Brain pericyte (primary cell): ENCODE results near the gene NUP98.
"Not testable (repeated sequence)": the region's sequence is repeated elsewhere in the genome, so short reads cannot be mapped to it uniquely, and the experiment has no call there.

Experiments
- DNase-seq: peaks from one replicate; pipeline ENCODE4 v3.0.0-alpha.2; 2012; ENCODE audit warnings: low read depth, low spot score

Gene NUP98

DNA sequence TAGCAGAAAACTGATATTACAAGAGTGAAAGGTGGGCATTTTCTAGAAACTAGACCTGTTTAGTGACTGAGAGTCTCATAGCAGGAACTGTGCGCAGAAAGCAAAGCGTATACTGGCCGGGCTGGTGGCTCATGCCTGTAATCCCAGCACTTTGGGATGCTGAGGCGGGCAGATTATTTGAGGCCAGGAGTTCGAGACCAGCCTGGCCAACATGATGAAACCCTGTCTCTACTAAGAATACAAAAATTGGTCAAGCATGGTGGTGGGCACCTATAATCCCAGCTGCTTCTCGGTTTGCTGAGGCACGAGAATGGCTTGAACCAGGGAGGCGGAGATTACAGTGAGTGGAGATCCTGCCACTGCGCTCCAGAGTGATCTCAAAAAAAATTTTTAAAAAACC, 1.8 kb upstream of the NUP98 start:
- DNase-seq, result no peak

DNA sequence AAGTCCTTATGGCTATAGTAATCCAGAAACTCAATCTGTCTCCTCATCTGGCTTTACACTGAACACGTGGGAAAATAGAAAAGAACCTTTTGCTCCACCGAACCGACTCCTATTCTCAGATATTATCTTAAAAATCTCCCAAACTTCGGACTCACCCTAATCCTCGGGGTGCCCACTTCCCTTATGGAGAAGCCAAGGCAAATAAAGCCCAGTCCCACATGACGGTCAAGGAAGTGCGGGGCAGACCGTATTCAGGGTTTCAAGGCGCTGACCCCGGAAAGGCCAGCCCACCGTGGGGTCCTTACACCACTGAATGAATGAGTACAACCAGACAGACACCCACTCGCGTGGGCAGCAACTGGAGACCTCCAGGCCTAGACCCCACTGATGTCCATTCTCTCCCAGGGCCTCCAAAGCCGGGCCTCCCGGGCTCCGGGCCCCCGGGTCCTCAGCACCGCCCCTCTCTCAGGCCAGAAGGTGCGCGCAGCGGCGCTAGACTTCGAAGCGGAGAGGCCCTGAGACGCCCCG, 489 bp downstream of the NUP98 start:
- no peak for DNase-seq

GRCh38 chr11:3796346-3796745, 1.0 kb downstream of the NUP98 start:
- no peak for DNase-seq

GRCh38 chr11:3796002-3796311, 1.4 kb downstream of the NUP98 start:
- no peak for DNase-seq

DNA sequence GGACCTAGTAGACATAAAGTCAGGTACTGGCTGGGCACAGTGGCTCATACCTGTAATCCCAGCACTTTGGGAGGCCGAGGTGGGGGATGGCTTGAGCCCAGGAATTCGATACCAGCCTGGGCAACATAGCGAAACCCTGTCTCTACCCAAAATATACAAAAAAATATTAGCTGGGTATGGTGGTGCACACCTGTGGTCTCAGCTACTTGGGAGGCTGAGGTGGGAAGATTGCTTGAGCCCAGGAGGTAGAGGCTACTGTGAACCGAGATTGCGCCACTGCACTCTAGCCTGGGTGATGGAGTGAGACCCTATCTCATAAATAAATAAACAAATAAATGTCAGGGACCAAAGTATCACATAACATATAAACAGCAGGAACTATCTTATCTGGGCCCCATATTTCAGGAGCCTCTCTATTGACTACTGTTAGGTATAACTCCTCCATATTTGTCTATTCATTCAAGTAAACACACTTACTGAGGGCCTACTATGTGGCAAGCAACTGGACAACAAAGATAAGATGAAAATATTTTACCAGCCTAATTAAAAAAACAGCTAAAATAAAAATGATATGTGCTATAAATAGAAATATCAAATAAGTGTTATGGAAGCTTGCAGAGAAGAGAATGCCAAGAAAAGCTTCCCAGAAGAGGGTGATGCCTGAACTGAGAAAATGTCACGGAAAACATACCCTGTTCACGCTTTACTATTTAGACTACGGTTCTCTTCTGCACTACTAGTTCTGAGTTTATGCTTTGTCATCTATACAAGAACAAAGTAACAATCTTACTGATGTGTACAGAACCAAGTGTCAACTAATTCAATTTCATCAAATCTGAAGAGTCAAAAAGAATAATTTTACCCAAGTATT, 2.0 kb downstream of the NUP98 start:
- no peak for DNase-seq

DNA sequence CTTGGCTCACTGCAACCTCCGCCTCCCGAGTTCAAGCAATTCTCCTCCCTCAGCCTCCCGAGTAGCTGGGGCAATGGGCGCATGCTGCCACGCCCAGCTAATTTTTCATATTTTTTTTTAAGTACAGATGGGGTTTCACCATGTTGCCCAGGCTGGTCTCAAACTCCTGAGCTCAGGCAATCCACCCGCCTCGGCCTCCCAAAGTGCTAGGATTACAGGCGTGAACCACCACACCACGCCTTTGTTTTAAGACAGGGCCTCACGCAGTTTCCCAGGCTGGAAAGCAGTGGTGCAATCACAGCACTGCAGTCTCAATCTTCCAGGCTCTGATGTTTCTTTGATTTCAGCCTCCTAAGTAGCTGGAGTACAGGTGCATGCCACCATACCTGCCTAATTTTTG, 3.0 kb downstream of the NUP98 start:
- not testable (repeated sequence) for DNase-seq

GRCh38 chr11:3786781-3787428, 10.4 kb downstream of the NUP98 start:
- no peak for DNase-seq

DNA sequence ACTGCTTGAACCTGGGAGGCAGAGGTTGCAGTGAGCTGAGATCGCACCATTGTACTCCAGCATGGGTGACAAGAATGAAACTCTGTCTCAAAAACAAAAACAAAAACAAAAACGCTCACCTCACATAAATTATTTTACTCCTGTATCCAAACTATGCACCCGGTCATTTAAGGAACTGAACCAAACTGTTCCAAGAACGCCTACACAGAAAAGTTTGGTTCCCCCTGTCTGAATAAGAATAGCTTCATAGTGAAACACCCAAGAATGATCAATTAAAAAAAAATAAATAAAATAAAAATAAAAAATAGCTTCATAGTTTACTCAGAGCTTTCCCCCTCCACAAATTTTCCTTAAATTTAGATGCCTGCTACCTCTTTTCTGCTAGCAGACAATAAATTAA, 13.7 kb downstream of the NUP98 start:
- DNase-seq, result no peak

GRCh38 chr11:3782963-3783362, 14.4 kb downstream of the NUP98 start:
- no peak for DNase-seq

DNA sequence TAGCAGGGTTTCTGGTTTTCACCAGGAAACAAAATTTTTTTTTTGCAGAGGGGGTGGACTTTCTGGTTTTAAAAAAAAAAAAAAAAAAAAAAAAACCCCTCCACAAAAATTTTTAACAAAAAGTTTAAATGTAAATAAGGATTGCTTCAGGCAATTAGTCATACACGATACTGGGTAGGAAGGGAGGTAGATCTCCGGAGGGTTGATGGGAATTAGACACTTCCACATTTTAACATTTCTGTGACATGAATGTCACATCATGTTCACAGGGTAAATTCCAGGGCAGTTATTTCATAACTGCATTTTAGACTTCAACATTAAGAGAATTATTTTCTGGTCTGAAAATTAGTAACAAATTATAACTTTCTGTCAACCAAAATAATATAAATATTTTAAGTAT, 15.9 kb downstream of the NUP98 start:
- DNase-seq, result no peak

- no peak for DNase-seq
Observed at GRCh38 chr11:3775736-3776406, 21.5 kb downstream of the NUP98 start.

DNA sequence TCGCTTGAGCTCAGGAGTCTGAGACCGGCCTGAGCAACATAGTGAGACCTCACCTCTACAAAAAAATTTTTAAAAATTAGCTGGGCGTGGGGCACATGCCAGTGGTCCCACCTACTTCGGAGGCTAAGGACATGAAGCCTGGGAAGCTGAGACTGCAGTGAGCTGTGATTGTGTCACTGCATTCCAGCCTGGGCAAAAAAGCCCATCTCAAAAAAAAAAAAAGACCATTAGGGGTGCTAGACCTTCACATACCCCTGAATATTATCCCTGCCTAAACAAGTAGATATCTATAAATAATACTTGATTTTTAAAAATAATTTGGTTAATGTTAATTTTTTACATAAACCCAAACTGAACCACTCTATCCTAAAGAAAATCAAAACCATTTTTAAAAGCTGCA, 24.2 kb downstream of the NUP98 start:
- DNase-seq, result no peak

DNA sequence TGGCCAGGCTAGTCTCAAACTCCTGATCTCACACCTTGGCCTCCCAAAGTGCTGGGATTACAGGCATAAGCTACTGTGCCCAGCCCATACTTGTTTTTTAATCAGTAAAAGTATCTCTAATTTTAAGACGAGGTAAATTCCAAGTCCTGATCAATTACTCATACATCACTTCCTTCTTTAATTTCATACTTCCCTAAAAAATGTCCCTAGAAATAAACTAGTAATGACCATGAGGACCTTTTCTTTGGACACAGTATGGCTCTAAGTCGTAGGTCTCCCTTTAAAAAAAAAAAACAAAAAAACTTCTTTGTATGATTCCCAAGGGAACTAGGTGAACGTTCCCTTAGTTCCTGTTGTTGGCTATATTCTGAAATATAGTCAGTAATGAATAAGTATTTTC, 29.8 kb downstream of the NUP98 start:
- no peak for DNase-seq

DNA sequence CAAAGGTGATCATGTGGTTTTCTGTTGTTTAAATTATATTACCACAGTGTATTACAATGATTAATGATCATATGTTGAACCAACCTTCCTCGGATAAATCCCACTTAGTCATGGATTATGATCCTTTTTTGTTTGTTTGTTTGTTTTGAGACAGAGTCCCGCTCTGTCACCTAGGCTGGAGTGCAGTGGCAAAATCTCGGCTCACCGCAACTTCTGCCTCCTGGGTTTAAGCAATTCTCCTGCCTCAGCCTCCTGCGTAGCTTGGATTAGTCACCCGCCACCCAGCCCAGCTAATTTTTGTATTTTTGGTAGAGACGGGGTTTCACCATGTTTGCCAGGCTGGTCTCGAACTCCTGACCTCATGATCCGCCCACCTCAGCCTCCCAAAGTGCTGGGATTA, 30.5 kb downstream of the NUP98 start:
- DNase-seq, result not testable (repeated sequence)

GRCh38 chr11:3764266-3764665, 33.1 kb downstream of the NUP98 start:
- DNase-seq, result no peak

DNA sequence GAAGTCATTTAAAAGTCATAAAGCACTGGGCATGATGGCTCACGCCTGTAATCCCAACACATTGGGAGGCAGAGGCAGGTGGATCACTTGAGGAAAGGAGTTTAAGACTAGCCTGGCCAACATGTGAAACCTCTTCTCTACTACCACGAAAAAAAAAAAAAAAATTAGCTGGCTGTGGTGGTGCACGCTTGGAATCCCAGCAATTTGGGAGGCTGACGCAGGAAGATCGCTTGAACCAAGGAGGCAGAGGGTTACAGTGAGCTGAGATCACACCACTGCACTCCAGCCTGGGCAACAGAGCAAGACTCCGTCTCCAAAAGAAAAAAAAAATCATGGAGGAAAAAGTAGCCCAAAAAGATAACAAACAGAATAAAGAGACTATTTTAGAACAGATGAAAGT, 42.2 kb downstream of the NUP98 start:
- DNase-seq, result no peak

- DNase-seq, result no peak
Observed at GRCh38 chr11:3753110-3753509, 44.2 kb downstream of the NUP98 start.

GRCh38 chr11:3747704-3748103, 49.6 kb downstream of the NUP98 start:
- no peak for DNase-seq

- no peak for DNase-seq
Observed at GRCh38 chr11:3745161-3745560, 52.2 kb downstream of the NUP98 start.

DNA sequence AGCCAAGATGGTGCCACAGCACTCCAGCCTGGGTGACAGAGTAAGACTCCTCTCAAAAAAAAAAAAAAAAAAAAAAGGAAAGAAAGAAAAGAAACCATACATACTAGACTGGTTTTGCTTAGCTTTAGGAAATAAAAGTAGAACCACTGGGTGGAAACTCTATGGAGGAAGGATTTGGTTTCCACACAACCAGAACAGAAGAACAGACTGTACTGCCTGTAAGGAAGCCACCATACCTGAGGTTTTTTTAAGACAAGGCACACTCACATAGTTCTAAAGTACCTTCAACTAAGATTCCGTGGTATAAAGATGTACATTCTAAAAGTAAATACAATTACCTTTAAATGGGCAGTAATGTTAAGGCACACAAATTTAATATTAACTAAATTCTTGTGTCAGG, 58.6 kb downstream of the NUP98 start:
- DNase-seq, result no peak

DNA sequence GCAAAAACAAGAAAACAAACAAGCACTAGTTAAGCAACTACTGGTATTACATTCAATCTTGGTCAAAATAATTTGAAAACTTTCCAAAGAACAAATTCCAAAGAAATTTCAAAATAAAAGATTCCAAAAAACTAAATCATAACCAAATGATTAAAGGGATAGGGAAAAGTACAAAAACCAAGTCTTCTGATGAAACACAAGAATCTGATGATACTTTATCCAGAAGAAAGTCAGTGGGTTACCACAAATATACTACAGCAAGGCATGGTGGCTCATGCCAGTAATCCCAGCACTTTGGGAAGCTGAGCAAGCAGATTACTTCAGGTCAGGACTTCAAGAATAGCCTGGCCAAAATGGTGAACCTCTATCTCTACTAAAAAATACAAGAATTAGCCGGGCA, 59.1 kb downstream of the NUP98 start:
- DNase-seq, result no peak

DNA sequence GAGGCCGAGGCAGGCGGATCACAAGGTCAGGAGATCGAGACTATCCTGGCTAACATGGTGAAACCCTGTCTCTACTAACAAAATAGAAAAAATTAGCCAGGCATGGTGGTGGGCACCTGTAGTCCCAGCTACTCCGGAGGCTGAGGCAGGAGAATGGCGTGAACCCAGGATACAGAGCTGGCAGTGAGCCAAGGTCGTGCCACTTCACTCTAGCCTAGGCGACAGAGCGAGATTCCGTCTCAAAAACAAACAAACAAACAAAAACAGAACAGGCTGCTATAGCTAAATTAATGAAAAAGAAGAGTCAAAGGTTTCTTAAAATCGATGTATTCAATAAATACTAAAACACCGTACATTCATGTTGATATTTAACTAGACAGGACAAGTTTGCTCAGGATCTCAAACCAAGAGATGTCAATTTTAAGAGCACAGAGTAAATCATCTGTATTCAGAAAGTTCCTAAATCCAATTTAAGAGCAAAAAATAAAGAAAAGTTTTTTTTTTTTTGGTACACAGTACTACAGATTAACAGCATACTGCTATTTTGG, 59.9 kb downstream of the NUP98 start:
- DNase-seq, result no peak
